GM18519 (cell line): ENCODE data around the gene AMOTL1.

Experiments used
- ATAC-seq: cut with Tn5 transposase; IDR thresholded peaks from one replicate; pipeline ENCODE4 v1.9.1; 2021; ENCODE audit warnings: mild to moderate bottlenecking, moderate library complexity; ENCODE audit not compliant: unreplicated experiment, low FRiP score

Gene AMOTL1

GRCh38 chr11:94740083-94741021 lies 27.8 kb upstream of the AMOTL1 start:
- no peak for ATAC-seq

GRCh38 chr11:94741022-94741679 lies 27.0 kb upstream of the AMOTL1 start:
- no peak for ATAC-seq

- no peak for ATAC-seq
Observed at GRCh38 chr11:94742665-94743064, 25.5 kb upstream of the AMOTL1 start.

GRCh38 chr11:94746721-94747120 lies 21.4 kb upstream of the AMOTL1 start:
- no peak for ATAC-seq

GRCh38 chr11:94747146-94747545 lies 21.0 kb upstream of the AMOTL1 start:
- ATAC-seq, result no peak

GRCh38 chr11:94747601-94748041 lies 20.5 kb upstream of the AMOTL1 start:
- no peak for ATAC-seq

- ATAC-seq, result no peak
Observed at GRCh38 chr11:94749369-94749768, 18.8 kb upstream of the AMOTL1 start.

- ATAC-seq, result no peak
Observed at GRCh38 chr11:94750319-94751217, 17.6 kb upstream of the AMOTL1 start.

- ATAC-seq, result no peak
Observed at GRCh38 chr11:94751218-94751609, 16.9 kb upstream of the AMOTL1 start.

- no peak for ATAC-seq
Observed at GRCh38 chr11:94751786-94752185, 16.4 kb upstream of the AMOTL1 start.

- no peak for ATAC-seq
Observed at GRCh38 chr11:94753630-94754029, 14.5 kb upstream of the AMOTL1 start.

GRCh38 chr11:94754335-94754734 lies 13.8 kb upstream of the AMOTL1 start:
- ATAC-seq, result no peak

GRCh38 chr11:94754819-94755218 lies 13.3 kb upstream of the AMOTL1 start:
- ATAC-seq, result no peak

- ATAC-seq, result no peak
Observed at GRCh38 chr11:94755494-94755893, 12.7 kb upstream of the AMOTL1 start.

- no peak for ATAC-seq
Observed at GRCh38 chr11:94757037-94757735, 11.0 kb upstream of the AMOTL1 start.

- no peak for ATAC-seq
Observed at GRCh38 chr11:94758666-94759065, 9.5 kb upstream of the AMOTL1 start.

GRCh38 chr11:94759522-94759921 lies 8.6 kb upstream of the AMOTL1 start:
- no peak for ATAC-seq

- no peak for ATAC-seq
Observed at GRCh38 chr11:94760296-94760695, 7.9 kb upstream of the AMOTL1 start.

GRCh38 chr11:94762208-94762607 lies 5.9 kb upstream of the AMOTL1 start:
- ATAC-seq, result no peak

- no peak for ATAC-seq
Observed at GRCh38 chr11:94762995-94763394, 5.2 kb upstream of the AMOTL1 start.
